WTC11 (cell line): ENCODE data around the gene DNAH14. TPM values are rescaled to one million over a fixed set of nuclear protein-coding genes. Genes with fewer than 3 reads are reported as not detected.

Experiments
- ATAC-seq: fragments of 200-7000 bp; cut with Tn5 transposase; 2 replicates; pipeline ENCODE4 v1.10.0; 2021; ENCODE audit warnings: mild to moderate bottlenecking, moderate library complexity
- CTCF ChIA-PET: fragments of 300-600 bp; sonication (Branson Sonifier 250); formaldehyde crosslinking; loops from one replicate; lab custom pipeline; 2021; ENCODE audit warnings: antibody characterized with exemption; lab: Charles Lee
- POLR2A ChIA-PET: fragments of 350-600 bp; sonication (Branson Sonifier 250); formaldehyde crosslinking; loops from one replicate; lab custom pipeline; 2021; ENCODE audit warnings: antibody characterized with exemption; lab: Charles Lee
- DNase-seq: peaks from one replicate; pipeline ENCODE4 v3.0.0; 2021; ENCODE audit warnings: low spot score
- H3K27ac Mint-ChIP-seq: 2 replicates; pipeline ENCODE4 v1.8.0; 2021; ENCODE audit warnings: mixed read lengths
- H3K27me3 Mint-ChIP-seq: 2 replicates; pipeline ENCODE4 v1.8.0; 2021; ENCODE audit warnings: low read depth, mild to moderate bottlenecking, moderate library complexity, mixed read lengths
- H3K36me3 Mint-ChIP-seq: 2 replicates; pipeline ENCODE4 v1.8.0; 2021; ENCODE audit warnings: mixed read lengths
- H3K4me1 Mint-ChIP-seq: 2 replicates; pipeline ENCODE4 v1.8.0; 2022; ENCODE audit warnings: mixed read lengths
- H3K4me3 Mint-ChIP-seq: 2 replicates; pipeline ENCODE4 v1.8.0; 2021; ENCODE audit warnings: mild to moderate bottlenecking, moderate library complexity, mixed read lengths
- H3K9me3 Mint-ChIP-seq: 2 replicates; pipeline ENCODE4 v1.8.0; 2021; ENCODE audit warnings: mixed read lengths
- CBFB ChIP-seq: sonication (generic); formaldehyde crosslinking; IDR thresholded peaks from 2 replicates; pipeline ENCODE4 v1.8.1; 2022; ENCODE audit warnings: mild to moderate bottlenecking, low read depth, missing genetic modification reagents
- CREM ChIP-seq: sonication (generic); formaldehyde crosslinking; IDR thresholded peaks from 2 replicates; pipeline ENCODE4 v1.8.1; 2022; ENCODE audit warnings: mild to moderate bottlenecking, missing genetic modification reagents, moderate library complexity
- ELF4 ChIP-seq: sonication (generic); formaldehyde crosslinking; IDR thresholded peaks from 2 replicates; pipeline ENCODE4 v1.8.1; 2022; ENCODE audit warnings: low read depth, mild to moderate bottlenecking, moderate library complexity, missing genetic modification reagents
- EMX1 ChIP-seq: fragments of 250-450 bp; sonication (Bioruptor Pico); IDR thresholded peaks from 2 replicates; pipeline ENCODE4 v1.8.0; 2021; ENCODE audit warnings: mild to moderate bottlenecking
- FOXK1 ChIP-seq: sonication (generic); formaldehyde crosslinking; IDR thresholded peaks from 2 replicates; pipeline ENCODE4 v1.8.0; 2022; ENCODE audit warnings: mild to moderate bottlenecking, moderate library complexity, missing genetic modification reagents
- GRHL2 ChIP-seq: fragments of 250-450 bp; sonication (Bioruptor Pico); IDR thresholded peaks from 2 replicates; pipeline ENCODE4 v1.8.0; 2022; ENCODE audit warnings: mild to moderate bottlenecking, moderate library complexity; ENCODE audit not compliant: insufficient replicate concordance, severe bottlenecking
- JAZF1 ChIP-seq: fragments of 250-450 bp; sonication (Bioruptor Pico); IDR thresholded peaks from 2 replicates; pipeline ENCODE4 v1.9.0; 2021; ENCODE audit warnings: moderate library complexity, mild to moderate bottlenecking, inconsistent platforms
- NFYB ChIP-seq: sonication (generic); formaldehyde crosslinking; conservative IDR thresholded peaks from 2 replicates; pipeline ENCODE4 v1.8.0; 2022; ENCODE audit warnings: low read depth, missing genetic modification reagents
- OVOL2 ChIP-seq: fragments of 250-450 bp; sonication (Bioruptor Pico); IDR thresholded peaks from 2 replicates; pipeline ENCODE4 v1.9.0; 2021; ENCODE audit warnings: mild to moderate bottlenecking, borderline replicate concordance
- TEAD1 ChIP-seq: sonication (generic); formaldehyde crosslinking; IDR thresholded peaks from 2 replicates; pipeline ENCODE4 v1.8.0; 2022; ENCODE audit warnings: mild to moderate bottlenecking, missing genetic modification reagents
- TEAD4 ChIP-seq: sonication (generic); formaldehyde crosslinking; IDR thresholded peaks from 2 replicates; pipeline ENCODE4 v1.8.0; 2022; ENCODE audit warnings: mild to moderate bottlenecking, missing genetic modification reagents
- ZNF219 ChIP-seq: sonication (generic); formaldehyde crosslinking; IDR thresholded peaks from 2 replicates; pipeline ENCODE4 v1.8.0; 2023; ENCODE audit warnings: missing genetic modification reagents, mild to moderate bottlenecking, borderline replicate concordance
- ZNF263 ChIP-seq: sonication (generic); formaldehyde crosslinking; IDR thresholded peaks from 2 replicates; pipeline ENCODE4 v1.8.1; 2022; ENCODE audit warnings: low read depth, mild to moderate bottlenecking, moderate library complexity, missing genetic modification reagents
- ZNF671 ChIP-seq: fragments of 250-450 bp; sonication (Bioruptor Pico); IDR thresholded peaks from 2 replicates; pipeline ENCODE4 v1.8.0; 2021; ENCODE audit warnings: mild to moderate bottlenecking
- total RNA-seq: library from RNA; stranded (reverse); gene quantifications from 3 replicates; pipeline ENCODE4 v1.2.3, GENCODE V29; 2021
- TF ChIP-seq, protein P1 (sequence below): sonication (generic); formaldehyde crosslinking; IDR thresholded peaks from 2 replicates; pipeline ENCODE4 v1.8.1; 2023; ENCODE audit warnings: mild to moderate bottlenecking, missing genetic modification reagents, moderate library complexity
- TF ChIP-seq, protein P2 (sequence below): sonication (generic); formaldehyde crosslinking; IDR thresholded peaks from 2 replicates; pipeline ENCODE4 v1.8.1; 2023; ENCODE audit warnings: mild to moderate bottlenecking, missing genetic modification reagents, borderline replicate concordance
- TF ChIP-seq, protein P3 (sequence below): sonication (generic); formaldehyde crosslinking; IDR thresholded peaks from 2 replicates; pipeline ENCODE4 v1.8.0; 2022; ENCODE audit warnings: mild to moderate bottlenecking, missing genetic modification reagents
- TF ChIP-seq, protein P4 (sequence below): fragments of 250-450 bp; sonication (Bioruptor Pico); IDR thresholded peaks from 2 replicates; pipeline ENCODE4 v1.9.0; 2021; ENCODE audit warnings: mild to moderate bottlenecking, borderline replicate concordance

DNAH14 gene
- total RNA-seq, 1 experiment from 2014 or later = 34.1 TPM

DNA sequence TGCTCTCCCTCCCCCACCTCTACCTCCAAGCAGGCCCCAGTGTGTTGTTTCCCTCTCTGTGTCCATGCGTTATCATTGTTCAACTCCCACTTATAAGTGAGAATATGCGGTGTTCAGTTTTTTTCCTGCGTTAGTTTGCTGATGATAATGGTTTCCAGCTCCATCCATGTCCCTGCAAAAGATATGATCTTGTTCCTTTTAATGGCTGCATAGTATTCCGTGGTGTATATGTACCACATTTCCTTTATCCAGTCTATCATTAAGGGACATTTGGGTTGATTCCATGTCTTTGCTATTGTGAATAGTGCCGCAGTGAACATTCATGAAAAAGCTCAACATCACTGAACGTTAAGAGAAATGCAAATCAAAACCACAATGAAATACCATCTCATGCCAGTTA is 58.6 kb downstream of the DNAH14 start:
- peaks cover 82% of the 10 kb centered on the region for H3K27me3 Mint-ChIP-seq
- no peak overlapping the region for H3K4me3 Mint-ChIP-seq
- TF ChIP-seq CBFB (no peak), TEAD4 (CRISPR knock-in tag) (no peak), TEAD1 (no peak), ELF4 (no peak), EMX1 (no peak), NFYB (CRISPR knock-in tag) (no peak), JAZF1 (no peak), OVOL2 (no peak), CREM (CRISPR knock-in tag) (no peak), FOXK1 (no peak), ZNF263 (CRISPR knock-in tag) (no peak), ZNF671 (CRISPR knock-in tag) (no peak), GRHL2 (CRISPR knock-in tag) (no peak), ZNF219 (CRISPR knock-in tag) (no peak)
- TF ChIP-seq, protein P1, sequence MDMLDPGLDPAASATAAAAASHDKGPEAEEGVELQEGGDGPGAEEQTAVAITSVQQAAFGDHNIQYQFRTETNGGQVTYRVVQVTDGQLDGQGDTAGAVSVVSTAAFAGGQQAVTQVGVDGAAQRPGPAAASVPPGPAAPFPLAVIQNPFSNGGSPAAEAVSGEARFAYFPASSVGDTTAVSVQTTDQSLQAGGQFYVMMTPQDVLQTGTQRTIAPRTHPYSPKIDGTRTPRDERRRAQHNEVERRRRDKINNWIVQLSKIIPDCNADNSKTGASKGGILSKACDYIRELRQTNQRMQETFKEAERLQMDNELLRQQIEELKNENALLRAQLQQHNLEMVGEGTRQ (CRISPR knock-in tag) = no peak
- TF ChIP-seq, protein P2, sequence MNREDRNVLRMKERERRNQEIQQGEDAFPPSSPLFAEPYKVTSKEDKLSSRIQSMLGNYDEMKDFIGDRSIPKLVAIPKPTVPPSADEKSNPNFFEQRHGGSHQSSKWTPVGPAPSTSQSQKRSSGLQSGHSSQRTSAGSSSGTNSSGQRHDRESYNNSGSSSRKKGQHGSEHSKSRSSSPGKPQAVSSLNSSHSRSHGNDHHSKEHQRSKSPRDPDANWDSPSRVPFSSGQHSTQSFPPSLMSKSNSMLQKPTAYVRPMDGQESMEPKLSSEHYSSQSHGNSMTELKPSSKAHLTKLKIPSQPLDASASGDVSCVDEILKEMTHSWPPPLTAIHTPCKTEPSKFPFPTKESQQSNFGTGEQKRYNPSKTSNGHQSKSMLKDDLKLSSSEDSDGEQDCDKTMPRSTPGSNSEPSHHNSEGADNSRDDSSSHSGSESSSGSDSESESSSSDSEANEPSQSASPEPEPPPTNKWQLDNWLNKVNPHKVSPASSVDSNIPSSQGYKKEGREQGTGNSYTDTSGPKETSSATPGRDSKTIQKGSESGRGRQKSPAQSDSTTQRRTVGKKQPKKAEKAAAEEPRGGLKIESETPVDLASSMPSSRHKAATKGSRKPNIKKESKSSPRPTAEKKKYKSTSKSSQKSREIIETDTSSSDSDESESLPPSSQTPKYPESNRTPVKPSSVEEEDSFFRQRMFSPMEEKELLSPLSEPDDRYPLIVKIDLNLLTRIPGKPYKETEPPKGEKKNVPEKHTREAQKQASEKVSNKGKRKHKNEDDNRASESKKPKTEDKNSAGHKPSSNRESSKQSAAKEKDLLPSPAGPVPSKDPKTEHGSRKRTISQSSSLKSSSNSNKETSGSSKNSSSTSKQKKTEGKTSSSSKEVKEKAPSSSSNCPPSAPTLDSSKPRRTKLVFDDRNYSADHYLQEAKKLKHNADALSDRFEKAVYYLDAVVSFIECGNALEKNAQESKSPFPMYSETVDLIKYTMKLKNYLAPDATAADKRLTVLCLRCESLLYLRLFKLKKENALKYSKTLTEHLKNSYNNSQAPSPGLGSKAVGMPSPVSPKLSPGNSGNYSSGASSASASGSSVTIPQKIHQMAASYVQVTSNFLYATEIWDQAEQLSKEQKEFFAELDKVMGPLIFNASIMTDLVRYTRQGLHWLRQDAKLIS (CRISPR knock-in tag) = no peak
- TF ChIP-seq, protein P3, sequence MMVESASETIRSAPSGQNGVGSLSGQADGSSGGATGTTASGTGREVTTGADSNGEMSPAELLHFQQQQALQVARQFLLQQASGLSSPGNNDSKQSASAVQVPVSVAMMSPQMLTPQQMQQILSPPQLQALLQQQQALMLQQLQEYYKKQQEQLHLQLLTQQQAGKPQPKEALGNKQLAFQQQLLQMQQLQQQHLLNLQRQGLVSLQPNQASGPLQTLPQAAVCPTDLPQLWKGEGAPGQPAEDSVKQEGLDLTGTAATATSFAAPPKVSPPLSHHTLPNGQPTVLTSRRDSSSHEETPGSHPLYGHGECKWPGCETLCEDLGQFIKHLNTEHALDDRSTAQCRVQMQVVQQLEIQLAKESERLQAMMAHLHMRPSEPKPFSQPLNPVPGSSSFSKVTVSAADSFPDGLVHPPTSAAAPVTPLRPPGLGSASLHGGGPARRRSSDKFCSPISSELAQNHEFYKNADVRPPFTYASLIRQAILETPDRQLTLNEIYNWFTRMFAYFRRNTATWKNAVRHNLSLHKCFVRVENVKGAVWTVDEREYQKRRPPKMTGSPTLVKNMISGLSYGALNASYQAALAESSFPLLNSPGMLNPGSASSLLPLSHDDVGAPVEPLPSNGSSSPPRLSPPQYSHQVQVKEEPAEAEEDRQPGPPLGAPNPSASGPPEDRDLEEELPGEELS (CRISPR knock-in tag) = no peak
- TF ChIP-seq, protein P4, sequence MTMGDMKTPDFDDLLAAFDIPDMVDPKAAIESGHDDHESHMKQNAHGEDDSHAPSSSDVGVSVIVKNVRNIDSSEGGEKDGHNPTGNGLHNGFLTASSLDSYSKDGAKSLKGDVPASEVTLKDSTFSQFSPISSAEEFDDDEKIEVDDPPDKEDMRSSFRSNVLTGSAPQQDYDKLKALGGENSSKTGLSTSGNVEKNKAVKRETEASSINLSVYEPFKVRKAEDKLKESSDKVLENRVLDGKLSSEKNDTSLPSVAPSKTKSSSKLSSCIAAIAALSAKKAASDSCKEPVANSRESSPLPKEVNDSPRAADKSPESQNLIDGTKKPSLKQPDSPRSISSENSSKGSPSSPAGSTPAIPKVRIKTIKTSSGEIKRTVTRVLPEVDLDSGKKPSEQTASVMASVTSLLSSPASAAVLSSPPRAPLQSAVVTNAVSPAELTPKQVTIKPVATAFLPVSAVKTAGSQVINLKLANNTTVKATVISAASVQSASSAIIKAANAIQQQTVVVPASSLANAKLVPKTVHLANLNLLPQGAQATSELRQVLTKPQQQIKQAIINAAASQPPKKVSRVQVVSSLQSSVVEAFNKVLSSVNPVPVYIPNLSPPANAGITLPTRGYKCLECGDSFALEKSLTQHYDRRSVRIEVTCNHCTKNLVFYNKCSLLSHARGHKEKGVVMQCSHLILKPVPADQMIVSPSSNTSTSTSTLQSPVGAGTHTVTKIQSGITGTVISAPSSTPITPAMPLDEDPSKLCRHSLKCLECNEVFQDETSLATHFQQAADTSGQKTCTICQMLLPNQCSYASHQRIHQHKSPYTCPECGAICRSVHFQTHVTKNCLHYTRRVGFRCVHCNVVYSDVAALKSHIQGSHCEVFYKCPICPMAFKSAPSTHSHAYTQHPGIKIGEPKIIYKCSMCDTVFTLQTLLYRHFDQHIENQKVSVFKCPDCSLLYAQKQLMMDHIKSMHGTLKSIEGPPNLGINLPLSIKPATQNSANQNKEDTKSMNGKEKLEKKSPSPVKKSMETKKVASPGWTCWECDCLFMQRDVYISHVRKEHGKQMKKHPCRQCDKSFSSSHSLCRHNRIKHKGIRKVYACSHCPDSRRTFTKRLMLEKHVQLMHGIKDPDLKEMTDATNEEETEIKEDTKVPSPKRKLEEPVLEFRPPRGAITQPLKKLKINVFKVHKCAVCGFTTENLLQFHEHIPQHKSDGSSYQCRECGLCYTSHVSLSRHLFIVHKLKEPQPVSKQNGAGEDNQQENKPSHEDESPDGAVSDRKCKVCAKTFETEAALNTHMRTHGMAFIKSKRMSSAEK (CRISPR knock-in tag) = no peak
- no peaks in the 10 kb centered on the region for H3K4me1 Mint-ChIP-seq
- no peak for DNase-seq
- ChIA-PET POLR2A (interaction anchor here (0.6 kb wide), 1 partner anchor 559 kb away, joined by 3 read pairs; no protein-coding TSS in a partner anchor), CTCF (no interaction called here)
- no peaks in the 10 kb centered on the region for H3K36me3 Mint-ChIP-seq
- no peak for ATAC-seq
- H3K27ac Mint-ChIP-seq = no peak overlapping the region
- H3K9me3 Mint-ChIP-seq = peaks cover 33% of the 10 kb centered on the region
